A673 (cell line): ENCODE data around the gene P2RX5. TPM values are rescaled to one million over a fixed set of nuclear protein-coding genes. Genes with fewer than 3 reads are reported as not detected.
"Not testable (repeated sequence)": the region's sequence is repeated elsewhere in the genome, so short reads cannot be mapped to it uniquely, and the experiment has no call there.

ENCODE experiments used
- BruUV-seq: library from RNA; stranded (reverse); fragments of 400-500 nt; replicated peaks from 2 replicates; lab custom pipeline; 2021; lab: Mats Ljungman, UMichigan
- CTCF ChIA-PET: fragments of 300-600 bp; sonication (Branson Sonifier 250); formaldehyde crosslinking; loops from one replicate; lab custom pipeline; 2022; ENCODE audit warnings: antibody characterized with exemption; lab: Charles Lee
- POLR2A ChIA-PET: fragments of 300-600 bp; sonication (Branson Sonifier 250); formaldehyde crosslinking; loops from one replicate; lab custom pipeline; 2022; ENCODE audit warnings: antibody characterized with exemption; ENCODE audit not compliant: low non-redundant PET; lab: Charles Lee
- DNase-seq: peaks from one replicate; pipeline ENCODE4 v3.0.0-alpha.2; 2015; ENCODE audit warnings: low spot score
- H3K27ac ChIP-seq: fragments of 200-600 bp; sonication (generic); 2 replicates; pipeline ENCODE4 v1.5.1; 2016; ENCODE audit warnings: mixed run types, low read depth, mild to moderate bottlenecking, mixed read lengths, antibody characterized with exemption, low read length; ENCODE audit not compliant: poor library complexity, severe bottlenecking
- H3K27me3 ChIP-seq: fragments of 200-600 bp; sonication (generic); replicated peaks from 2 replicates; pipeline ENCODE4 v1.6.1; 2017; ENCODE audit warnings: mixed run types, low read depth, mild to moderate bottlenecking, mixed read lengths, antibody characterized with exemption, low read length; ENCODE audit not compliant: insufficient read depth, poor library complexity
- H3K36me3 ChIP-seq: fragments of 200-600 bp; sonication (generic); 2 replicates; pipeline ENCODE4 v1.6.1; 2016; ENCODE audit warnings: mixed run types, mild to moderate bottlenecking, mixed read lengths, antibody characterized with exemption, low read length; ENCODE audit not compliant: insufficient read depth, poor library complexity, severe bottlenecking
- H3K4me1 ChIP-seq: fragments of 200-600 bp; sonication (generic); 2 replicates; pipeline ENCODE4 v1.6.1; 2017; ENCODE audit warnings: mixed run types, mild to moderate bottlenecking, mixed read lengths, antibody characterized with exemption, low read length; ENCODE audit not compliant: insufficient read depth, poor library complexity, severe bottlenecking
- H3K4me3 ChIP-seq: fragments of 200-600 bp; sonication (generic); 2 replicates; pipeline ENCODE4 v1.5.1; 2016; ENCODE audit warnings: low read depth, mixed run types, mild to moderate bottlenecking, mixed read lengths, low read length; ENCODE audit not compliant: poor library complexity, severe bottlenecking
- H3K9me3 ChIP-seq: fragments of 200-600 bp; sonication (generic); 2 replicates; pipeline ENCODE4 v1.6.1; 2016; ENCODE audit warnings: mixed run types, low read depth, mild to moderate bottlenecking, mixed read lengths, antibody characterized with exemption, low read length; ENCODE audit not compliant: poor library complexity, severe bottlenecking
- CTCF ChIP-seq: fragments of 300-800, 200-600 bp; sonication (generic); conservative IDR thresholded peaks from 2 replicates; pipeline ENCODE4 v1.5.1; 2017; ENCODE audit warnings: low read depth, mild to moderate bottlenecking, antibody characterized with exemption, low read length, moderate library complexity, mixed read lengths
- EZH2 ChIP-seq: fragments of 200-600 bp; sonication (generic); IDR thresholded peaks from 2 replicates; pipeline ENCODE4 v1.6.1; 2017; ENCODE audit warnings: borderline replicate concordance, low read depth, mild to moderate bottlenecking, mixed read lengths, antibody characterized with exemption, low read length; ENCODE audit not compliant: poor library complexity, severe bottlenecking
- intact Hi-C: fragments of 100-400 bp; cut with micrococcal nuclease; formaldehyde crosslinking; loops from one replicate; pipeline ENCODE4 v1.10.0; 2022; ENCODE audit not compliant: unreplicated experiment
- total RNA-seq: library from RNA; stranded (reverse); gene quantifications from 2 replicates; pipeline ENCODE4 v1.2.3, GENCODE V29; 2021

P2RX5 gene
- total RNA-seq, 1 experiment from 2014 or later: 0.45 TPM

DNA sequence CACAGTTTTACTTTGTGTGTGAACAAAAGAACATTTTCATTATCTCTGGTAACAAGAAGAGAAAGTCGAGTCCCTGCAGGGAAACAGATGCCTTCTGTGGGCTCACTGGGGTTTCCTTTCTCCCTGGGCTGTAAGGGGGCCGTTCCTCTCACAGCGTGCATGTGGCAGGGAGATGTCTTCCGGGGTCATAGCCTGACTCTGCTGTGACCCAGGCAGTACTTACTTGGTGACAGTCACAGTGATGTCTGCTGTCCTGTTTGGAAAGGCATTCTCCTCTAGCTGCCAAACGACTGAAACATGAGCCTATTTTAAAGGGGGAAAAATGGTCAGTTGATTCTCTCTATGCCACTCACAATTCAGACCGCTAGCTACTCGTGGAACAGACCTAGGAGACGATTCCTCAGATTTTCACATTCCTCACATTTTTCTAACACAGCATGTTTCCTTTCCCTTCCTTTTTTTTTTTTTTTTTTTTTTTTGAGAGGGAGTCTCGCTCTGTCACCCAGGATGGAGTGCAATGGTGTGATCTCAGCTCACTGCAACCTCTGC, 35.0 kb upstream of the P2RX5 start:
- TF ChIP-seq EZH2 (no peak), CTCF (no peak)
- H3K4me1 ChIP-seq: no peaks in the 10 kb centered on the region
- no peaks in the 10 kb centered on the region for H3K27me3 ChIP-seq
- BruUV-seq: no TSS peak
- H3K27ac ChIP-seq: no peak overlapping the region
- ChIA-PET POLR2A (no interaction called here), CTCF (interaction anchor here (0.6 kb wide), 2 partner anchors 113 to 115 kb away, joined by 3 read pairs; no protein-coding TSS in a partner anchor)
- H3K4me3 ChIP-seq: no peak overlapping the region
- no peak for DNase-seq
- H3K9me3 ChIP-seq: no peaks in the 10 kb centered on the region
- H3K36me3 ChIP-seq: peaks cover 23% of the 10 kb centered on the region
- intact Hi-C loops: loop anchor here (10.0 kb wide), 1 partner anchor 184 kb away; the partner anchor contains the start of gene P2RX1

DNA sequence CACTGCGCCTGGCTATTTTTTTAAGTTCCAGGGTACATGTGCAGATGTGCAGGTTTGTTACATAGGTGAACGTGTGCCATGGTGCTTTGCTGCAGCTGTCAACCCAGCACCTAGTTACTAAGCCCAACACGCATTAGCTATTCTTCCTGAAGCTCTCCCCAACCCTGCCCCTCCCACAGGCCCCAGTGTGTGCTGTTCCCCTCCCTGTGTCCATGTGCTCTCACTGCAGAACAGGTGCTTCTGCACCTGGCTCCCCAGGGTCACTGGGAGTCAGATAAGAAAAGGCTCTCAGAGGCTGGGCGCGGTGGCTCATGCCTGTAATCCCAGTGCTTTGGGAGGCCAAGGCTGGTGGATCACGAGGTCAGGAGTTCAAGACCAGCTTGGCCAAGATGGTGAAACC, 33.9 kb upstream of the P2RX5 start:
- Histone ChIP-seq H3K27me3 (no peaks in the 10 kb centered on the region), H3K4me1 (no peaks in the 10 kb centered on the region), H3K27ac (no peak overlapping the region), H3K4me3 (no peak overlapping the region), H3K9me3 (no peaks in the 10 kb centered on the region), H3K36me3 (peaks cover 30% of the 10 kb centered on the region)
- POLR2A ChIA-PET: no interaction called here
- CTCF ChIA-PET: no interaction called here
- intact Hi-C loops: loop anchor here (10.0 kb wide), 1 partner anchor 185 kb away; the partner anchor contains the start of gene P2RX1
- no peak for DNase-seq
- no peak for TF ChIP-seq CTCF
- TF ChIP-seq EZH2: no peak
- no TSS peak for BruUV-seq

- intact Hi-C loops, H3K27me3 ChIP-seq, POLR2A ChIA-PET, H3K4me3 ChIP-seq, CTCF ChIA-PET, BruUV-seq, H3K27ac ChIP-seq, H3K9me3 ChIP-seq, DNase-seq, H3K4me1 ChIP-seq: not testable (repeated sequence)
- peaks cover 30% of the 10 kb centered on the region for H3K36me3 ChIP-seq
These were observed 32.1 kb upstream of the P2RX5 start for GRCh38 chr17:3728099-3728498.

- CTCF ChIA-PET: no interaction called here
- Histone ChIP-seq H3K27me3 (no peaks in the 10 kb centered on the region), H3K4me1 (no peaks in the 10 kb centered on the region), H3K9me3 (no peaks in the 10 kb centered on the region), H3K4me3 (no peak overlapping the region), H3K36me3 (peaks cover 30% of the 10 kb centered on the region), H3K27ac (peak overlapping the region; percentile 38)
- intact Hi-C loops: no loop called here
- TF ChIP-seq EZH2 (no peak), CTCF (no peak)
- BruUV-seq: no TSS peak
- DNase-seq: no peak
- POLR2A ChIA-PET: interaction anchor here (0.6 kb wide), 1 partner anchor 22 kb away, joined by 4 read pairs; no protein-coding TSS in a partner anchor
These were observed 31.1 kb upstream of the P2RX5 start for GRCh38 chr17:3727041-3727440.
